Activated CD4-positive, alpha-beta T cell treated with anti-CD3 and anti-CD28 coated beads, Interleukin-2, amount 50 U/mL, for 4 hours (primary cell): Measurements from ENCODE around the gene BOK.

Experiments used
- DNase-seq, 2 experiments: peaks; one replicate each; pipeline ENCODE4 v3.0.0-alpha.2; 2020

The BOK gene

DNA sequence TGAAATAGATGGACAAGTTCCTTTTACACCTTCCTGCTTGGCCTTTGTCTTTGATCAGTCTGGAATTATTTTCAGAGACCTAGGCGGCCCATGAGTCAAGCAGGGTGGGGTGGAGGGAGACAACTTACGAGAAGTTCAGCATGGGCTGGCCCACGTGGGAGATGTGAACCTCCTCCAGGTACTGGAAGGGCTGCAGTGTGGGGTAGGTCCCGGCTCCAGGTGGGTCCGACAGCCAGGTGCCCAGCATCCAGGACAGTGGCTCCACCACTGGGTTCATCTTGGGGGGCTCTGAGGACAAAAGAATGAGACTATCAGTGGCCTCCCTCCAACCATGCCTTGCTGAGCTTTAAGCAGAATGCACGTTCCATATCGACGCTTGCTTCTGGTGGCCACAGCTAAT, 47.6 kb downstream of the BOK start:
- no peak for DNase-seq

DNA sequence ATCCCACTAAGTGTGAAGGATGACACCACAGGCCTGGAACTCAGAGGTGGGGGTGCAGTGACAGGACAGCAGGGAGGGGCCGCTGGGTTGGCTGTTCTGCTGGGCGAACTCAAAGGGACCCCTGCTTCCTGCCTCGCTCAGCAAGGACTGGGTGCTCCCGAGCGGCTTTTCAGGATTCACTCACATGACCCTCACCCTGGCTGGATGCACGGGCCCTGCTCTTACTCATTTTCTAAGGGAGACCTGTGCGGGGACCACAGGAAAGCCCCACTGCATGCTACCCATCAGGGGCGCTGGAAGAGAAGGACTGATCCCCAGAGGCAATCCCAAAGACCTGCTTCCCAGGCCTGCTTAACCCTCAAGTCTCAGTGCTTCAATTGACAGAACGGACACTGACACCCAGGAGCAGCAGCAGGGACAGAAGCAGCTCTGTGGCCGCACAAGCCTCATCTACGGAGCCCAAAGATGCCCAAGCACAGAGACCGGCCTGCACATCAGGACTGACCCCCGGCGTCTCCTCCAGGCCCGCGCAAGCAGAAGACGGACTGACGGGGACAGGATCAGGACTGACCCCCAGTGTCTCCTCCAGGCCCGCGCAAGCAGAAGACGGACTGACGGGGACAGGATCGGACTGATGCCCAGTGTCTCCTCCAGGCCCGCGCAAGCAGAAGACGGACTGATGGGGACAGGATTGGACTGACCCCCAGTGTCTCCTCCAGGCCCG, 48.8 kb downstream of the BOK start:
- no peak for DNase-seq

DNA sequence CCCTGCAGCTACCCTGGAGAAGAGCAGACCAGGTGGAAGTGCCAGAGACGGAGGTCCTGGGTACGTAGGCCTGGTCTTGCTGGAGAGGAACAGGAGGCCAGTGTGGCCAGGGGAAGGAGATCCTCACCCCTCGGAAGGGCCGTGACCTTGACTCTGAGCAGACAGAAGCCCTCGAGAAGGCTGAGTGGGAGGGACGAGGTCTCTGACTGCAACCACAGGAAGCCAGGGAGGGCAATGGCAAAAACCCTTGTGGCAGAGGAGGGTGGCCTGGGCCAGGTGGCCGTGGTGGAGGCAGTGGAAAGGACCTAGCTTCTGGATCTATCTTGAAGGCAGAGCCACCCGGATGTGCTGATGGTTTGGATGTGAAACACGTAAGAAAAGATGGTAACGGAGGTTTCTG, 50.3 kb downstream of the BOK start:
- DNase-seq = no peak

- DNase-seq = peak; percentile 85 to 89
Observed at GRCh38 chr2:241609859-241610793, 51.6 kb downstream of the BOK start.

DNA sequence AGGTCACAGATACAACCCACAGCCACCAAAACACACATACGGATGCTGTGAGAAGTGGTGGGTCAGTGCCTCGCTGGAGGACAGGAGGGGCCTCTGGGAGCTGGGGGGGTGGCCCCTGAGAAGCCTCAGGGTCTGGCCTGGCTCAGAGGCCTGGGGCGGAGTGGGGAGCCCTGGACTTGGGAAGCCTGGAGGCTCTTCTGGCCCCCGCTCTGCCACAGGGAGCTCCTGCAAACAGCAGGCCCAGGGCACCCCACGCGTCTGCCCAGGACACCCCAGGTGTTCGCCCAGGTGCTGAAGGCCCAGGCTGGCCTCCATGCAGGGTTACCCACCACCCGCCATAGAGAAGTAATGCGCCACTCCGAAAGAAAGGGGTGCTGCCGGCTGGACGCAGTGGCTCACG, 52.5 kb downstream of the BOK start:
- no peak for DNase-seq

DNA sequence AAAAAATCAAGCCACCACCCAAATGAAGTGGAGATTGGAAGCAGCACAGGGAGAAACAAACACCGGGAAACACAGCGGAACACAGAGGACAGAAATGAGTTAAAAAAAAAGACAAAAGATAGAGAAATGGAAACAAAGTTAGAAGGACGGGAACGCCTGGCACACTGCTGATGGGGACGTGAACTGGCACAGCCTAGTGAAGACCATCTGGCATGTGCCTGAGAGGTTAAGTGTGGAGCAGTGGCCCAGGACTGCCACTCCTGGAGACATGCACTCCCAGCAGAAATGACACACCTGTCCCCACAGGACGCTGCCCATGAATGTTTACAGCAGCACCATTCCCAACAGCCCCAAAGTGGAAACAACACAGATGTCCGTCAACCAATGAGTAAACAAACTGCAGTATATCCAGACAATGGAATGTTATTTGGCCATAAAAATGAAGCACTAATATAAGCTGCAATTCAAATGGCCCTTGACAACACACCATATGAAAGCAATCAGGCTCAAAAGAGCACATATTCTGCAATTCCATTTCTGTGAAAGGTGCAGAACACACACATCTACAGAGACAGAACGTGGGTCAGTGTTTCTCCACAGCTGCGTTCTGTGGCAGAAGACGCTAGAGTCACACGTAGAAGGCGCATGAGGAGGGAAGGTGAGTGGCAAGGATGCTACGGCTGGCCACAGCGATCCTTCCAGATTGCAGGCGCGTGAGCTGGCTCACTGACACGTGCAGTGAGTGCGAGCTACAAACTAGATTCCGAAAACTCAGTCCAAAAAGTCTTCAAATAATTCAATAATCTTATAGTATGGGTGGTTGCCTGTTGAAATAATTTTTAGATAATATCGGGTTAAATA, 53.8 kb downstream of the BOK start:
- no peak for DNase-seq

DNA sequence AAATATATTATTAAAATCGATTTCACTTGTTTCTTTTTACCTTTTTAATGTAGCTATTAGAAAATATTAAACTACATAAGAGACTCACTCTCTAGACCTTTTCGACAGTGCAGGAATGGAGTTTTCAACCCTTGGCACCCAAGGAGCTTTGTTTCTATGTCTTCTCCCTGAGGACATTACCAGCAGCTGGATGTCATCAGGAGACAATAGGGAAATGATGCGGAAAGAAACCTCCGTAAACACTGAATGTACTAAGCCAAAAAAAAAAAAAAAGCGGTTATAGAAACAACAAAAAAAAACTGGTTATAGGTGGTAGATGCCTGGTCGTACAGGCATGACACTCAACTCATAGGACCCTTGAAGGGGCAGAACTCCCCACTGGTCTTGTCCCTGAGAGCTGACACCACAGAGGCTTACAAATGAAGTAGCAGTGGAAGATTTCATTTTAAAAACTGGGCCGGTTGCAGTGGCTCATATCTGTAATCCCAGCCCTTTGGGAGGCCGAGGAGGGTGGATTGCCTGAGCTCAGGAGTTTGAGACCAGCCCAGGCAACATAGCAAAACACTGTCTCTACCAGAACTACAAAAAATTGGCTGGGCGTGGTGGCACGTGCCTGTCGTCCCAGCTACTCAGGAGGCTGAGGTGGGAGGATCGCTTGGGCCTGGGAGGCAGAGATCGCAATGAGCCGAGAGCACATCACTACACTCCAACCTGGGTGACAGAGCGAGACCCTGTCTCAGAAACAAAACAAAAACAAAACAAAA, 54.7 kb downstream of the BOK start:
- no peak for DNase-seq

- no peak for DNase-seq
Observed at GRCh38 chr2:241615041-241615440, 56.5 kb downstream of the BOK start.

DNA sequence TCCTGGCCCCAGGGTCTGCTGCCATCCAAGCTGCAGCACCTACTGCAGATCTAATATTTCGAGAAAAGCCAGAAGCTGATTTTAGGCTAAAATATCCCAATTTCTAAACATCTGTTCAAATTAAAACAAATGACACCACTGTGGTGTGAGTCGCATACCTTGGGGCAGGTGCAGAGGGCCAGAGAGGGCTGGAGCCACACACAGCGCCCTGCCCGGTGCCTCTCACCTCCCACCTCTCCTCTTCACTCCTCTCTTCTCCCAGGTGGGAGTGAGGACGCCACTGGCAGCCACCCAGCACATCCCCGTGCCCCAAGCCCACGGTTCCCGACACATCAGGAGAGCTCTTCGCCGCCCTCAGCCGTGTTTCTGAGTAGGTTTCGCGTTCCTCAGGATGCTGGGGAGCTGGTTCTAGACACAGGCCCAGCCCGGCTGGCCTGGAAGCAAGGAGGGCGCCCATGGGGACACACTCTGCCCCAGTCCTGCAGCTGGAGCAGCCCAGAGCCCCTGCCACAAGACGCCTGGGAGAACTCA, 57.0 kb downstream of the BOK start:
- DNase-seq = no peak

GRCh38 chr2:241616168-241617125, 57.9 kb downstream of the BOK start:
- DNase-seq = no peak

GRCh38 chr2:241617431-241618154, 59.0 kb downstream of the BOK start:
- no peak for DNase-seq

- DNase-seq = no peak
Observed at GRCh38 chr2:241618296-241618805, 59.8 kb downstream of the BOK start.

- no peak for DNase-seq
Observed at GRCh38 chr2:241618829-241619228, 60.3 kb downstream of the BOK start.

GRCh38 chr2:241619597-241620418, 61.3 kb downstream of the BOK start:
- DNase-seq = peak in 1 of 2 experiments; percentile 12

DNA sequence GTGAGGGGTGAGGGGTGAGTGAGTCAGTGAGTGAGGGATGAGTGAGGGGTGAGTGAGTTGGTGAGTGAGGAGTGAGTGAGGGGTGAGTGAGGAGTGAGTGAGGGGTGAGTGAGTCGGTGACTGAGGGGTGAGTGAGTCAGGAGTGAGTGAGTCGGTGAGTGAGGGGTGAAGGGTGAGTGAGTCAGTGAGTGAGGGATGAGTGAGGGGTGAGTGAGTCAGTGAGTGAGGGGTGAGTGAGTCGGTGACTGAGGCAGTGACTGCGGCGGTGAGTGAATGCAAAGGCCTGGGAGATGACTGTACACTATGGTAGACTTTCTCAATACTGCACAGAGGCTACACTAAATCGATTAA, 61.8 kb downstream of the BOK start:
- peak; percentile 37 to 49 for DNase-seq
